ENCODE results near the gene ZXDC.

Gene ZXDC

GRCh38 chr3:126413693-126414080 lies 62.0 kb downstream of the ZXDC start:
- no peak for DNase-seq

DNA sequence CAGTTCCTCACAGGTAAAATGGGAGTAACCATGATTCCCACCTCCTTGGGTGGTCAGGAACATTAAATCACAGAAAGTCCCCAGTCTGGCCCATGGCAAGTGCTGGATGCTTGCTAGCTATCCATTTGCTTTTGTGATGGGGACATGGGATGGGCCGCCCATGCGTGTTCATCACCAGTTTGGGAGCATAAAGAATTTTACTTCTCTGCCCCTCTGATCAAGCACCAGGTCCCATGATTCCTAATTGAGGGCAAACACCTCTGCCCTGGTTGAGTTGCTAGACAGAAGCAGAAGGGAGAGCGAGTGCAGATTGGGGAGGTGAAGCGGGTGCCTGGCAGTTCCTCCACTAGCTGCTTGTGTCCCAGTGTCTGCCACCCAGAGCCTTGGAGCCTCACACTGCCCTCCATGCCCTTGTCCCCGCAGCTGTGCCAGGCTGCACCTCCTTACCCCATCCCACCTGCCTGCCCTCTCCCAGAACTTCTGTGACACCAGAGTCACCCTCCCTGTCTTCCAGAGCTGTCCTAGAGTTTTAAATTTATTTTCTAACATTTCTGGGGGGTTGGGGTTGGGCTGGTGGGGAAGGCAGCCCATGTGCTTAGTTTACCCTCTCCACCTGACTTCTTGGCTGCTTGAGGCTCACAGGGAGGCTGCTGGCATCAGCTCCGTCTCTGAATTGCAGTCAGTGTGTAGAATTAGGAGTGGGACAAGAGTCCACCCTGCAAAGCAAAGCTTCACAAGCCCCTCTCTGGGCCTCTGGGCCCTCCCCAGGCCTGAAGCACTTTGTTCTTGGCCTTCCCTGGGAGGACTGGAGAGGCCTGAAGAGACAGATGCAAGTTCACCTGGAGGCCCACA lies 62.6 kb downstream of the ZXDC start:
- no peak for DNase-seq

DNA sequence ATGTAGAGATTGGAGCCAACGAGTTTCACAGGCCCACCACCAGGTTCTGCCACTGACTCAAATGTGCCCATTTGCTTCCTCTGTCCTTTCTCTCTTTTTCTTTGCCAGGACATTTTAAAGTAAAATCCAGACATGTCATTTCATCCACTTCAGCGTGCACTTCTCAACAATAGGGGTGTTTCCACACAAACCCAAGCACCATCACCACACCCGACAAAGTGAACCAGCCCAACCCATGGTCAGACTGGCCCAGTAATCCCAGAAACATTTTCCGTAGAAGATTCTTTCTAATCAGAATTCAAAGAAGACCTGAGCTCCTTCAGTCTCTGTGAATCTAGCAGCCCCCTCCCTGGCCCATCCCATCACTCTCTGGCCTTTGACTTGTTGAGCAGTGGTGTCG lies 67.6 kb downstream of the ZXDC start:
- DNase-seq: no peak

- DNase-seq: no peak
Observed at GRCh38 chr3:126407412-126408044, 68.2 kb downstream of the ZXDC start.

- DNase-seq: no peak
Observed at GRCh38 chr3:126406389-126407296, 69.0 kb downstream of the ZXDC start.

DNA sequence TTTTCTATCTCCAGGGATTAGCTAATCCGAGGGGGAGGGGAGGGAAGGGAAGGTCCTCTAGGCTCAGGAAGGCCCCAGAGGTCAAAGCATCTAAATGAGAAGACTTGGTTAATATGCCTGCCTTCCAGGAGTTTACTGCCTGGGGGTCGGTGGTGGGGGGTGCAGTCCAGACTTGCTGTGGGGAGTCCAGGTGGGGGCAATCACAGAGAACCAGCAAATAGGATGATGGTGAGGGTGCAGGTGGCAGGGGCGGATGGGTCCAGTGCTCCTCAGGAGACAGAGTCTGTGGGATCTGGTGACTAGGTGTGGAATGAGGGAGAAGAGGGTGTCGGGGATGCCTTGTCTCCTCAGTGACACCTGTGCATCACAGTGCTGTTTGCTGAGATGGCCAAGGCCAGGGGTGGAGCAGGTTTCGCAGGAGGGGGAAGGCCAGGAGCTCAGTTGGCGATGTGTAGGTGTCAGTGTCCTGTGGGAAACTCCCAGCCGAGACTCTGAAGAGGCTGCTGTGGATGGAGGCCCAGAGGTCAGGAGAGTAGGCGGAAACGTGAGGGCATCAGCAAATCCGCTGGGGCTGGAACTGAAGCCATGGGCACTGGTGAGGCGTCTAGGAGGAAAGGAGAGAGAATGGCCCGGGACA lies 72.9 kb downstream of the ZXDC start:
- DNase-seq: no peak

- DNase-seq: no peak
Observed at GRCh38 chr3:126402178-126402577, 73.5 kb downstream of the ZXDC start.

- DNase-seq: no peak
Observed at GRCh38 chr3:126401611-126402160, 74.0 kb downstream of the ZXDC start.

DNA sequence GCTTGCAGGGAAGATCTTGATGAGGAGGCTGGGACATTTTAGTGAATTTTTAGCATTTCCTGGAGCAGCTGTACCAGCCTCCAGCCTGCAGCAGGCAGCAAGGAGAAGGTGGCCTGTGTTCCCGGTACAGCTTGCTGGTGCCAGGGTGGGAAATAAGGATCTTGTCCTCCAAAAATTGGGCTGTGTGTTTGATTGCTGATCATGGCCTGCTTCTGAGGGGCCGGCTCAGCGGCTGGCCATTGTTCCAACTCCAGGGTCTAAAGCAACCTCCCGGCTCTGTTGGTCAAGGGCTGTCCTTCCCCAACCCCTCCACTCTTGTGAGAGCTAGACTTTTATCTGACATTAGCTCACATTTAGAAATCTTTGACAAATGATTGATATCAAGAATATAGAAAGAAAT lies 75.9 kb downstream of the ZXDC start:
- DNase-seq: no peak

- peak in 1 of 2 donors; percentile 8 for DNase-seq
Observed at GRCh38 chr3:126399351-126399735, 76.3 kb downstream of the ZXDC start.

DNA sequence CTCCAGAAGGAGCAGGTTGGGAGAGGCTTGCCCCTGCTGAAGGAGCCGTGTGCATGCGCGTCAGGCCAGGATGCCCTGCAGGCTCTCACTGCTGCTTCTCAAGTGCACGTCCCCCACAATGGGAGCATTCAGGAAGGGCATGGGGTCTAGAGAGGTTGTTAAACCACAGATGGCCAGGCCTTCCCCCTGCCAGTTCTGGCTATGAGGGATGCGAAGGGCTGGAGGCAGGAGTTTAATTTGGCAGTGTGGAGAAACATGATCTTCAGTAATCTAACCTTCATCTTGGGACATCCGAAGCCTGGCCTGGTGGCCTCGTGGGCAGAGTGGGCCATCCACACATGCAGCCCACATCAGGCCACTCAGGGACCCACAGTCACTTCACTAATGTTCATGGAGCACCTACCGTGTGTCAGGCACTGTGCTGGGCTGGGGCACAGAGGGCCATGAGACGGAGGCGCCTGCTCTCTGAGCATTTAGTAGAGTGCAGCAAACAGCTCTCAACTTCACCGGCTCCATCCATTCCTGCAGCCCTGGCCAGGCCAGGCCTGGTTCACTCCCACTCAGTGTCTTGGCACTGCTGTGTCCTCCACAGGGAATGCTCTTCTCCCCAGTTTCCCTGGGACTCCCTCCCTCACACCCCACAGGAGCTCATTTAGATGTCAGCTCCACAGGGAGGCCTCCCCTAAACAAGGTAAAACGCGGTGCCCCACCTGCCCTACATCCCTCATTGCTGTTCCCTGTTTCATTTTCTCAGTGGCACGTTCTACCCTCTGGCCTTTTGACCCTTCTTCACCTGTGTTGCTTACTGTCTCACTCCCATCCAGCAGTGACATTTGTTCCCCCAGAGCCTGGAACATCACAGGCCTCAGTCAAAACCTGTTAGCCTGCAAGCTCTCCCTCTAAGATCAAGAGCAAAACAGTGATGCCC lies 77.0 kb downstream of the ZXDC start:
- no peak for DNase-seq

- no peak for DNase-seq
Observed at GRCh38 chr3:126397610-126398422, 77.9 kb downstream of the ZXDC start.

- DNase-seq: no peak
Observed at GRCh38 chr3:126396536-126396935, 79.2 kb downstream of the ZXDC start.

DNA sequence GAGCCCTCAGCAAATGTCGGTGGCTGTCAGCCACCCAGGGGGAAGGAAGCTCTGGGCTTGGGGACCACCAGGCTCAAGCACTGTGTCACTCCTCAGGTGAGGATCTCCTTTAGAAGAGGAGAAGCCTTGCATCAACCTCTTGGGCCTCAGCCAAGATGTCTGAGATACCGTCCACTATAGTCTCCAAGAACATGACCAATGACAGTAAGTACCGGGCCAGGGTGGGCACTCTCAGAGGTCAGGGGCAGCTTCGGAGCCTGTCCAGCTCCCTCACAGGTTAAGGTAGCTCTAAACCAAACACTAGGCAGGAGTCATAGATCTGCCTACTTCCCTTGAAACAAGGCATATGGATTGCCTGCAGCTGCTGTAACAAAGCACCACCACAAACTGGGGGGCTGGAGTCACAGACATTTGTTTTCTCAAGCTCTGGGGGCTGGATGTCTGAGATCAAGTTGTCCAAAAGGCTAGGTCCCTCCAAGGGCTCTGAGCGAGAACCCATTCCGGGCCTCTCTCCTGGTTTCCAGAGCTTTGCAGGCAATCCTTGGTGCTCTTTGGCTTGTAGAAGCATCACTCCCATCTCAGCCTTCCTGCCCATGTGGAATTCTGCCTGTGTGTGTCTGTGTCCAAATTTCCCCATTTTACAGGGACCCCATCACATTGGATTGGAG lies 79.7 kb downstream of the ZXDC start:
- no peak for DNase-seq

DNA sequence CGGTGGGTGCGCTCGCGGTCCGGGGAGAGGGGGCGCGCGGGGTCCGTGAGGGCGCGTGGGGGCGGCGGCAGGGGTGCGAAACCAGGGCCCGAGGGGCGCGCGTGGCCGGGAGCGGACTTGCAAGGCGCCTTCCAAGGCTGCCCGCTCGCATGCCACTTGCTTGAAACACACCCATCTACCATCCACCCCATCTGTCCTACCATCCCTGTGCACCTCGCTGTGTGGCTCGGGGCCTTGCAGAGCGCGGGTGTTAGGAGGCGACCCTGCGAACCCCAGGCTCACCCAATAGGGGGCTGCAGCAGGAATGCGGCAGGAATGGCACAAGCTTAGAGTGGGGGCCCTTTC lies 80.7 kb downstream of the ZXDC start:
- no peak for DNase-seq

- DNase-seq: no peak
Observed at GRCh38 chr3:126394179-126394976, 81.3 kb downstream of the ZXDC start, which contains the start of gene CFAP100. Gene CFAP100, plus strand, starts transcription at chr3:126394909. Its CDS starts 1,092 bp downstream, at chr3:126396001.

DNA sequence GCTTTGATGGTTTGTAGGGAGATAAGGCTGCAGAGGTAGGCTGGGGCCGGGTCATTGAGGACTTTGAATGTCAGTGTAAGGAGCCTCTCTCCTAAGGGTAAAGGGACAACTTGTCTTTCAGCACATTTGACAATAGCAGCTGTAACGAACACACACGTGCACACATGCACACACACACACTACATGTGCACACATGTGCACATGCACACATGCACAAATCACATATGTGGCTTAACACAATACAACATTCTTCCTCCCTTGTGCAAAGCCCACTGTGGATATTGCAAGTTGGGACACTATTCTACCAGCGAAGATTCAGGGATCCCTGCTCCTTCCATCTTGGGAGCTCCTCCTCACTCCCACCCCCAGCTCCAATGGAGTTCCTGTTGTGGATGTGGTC lies 82.1 kb downstream of the ZXDC start:
- DNase-seq: no peak

GRCh38 chr3:126392246-126392645 lies 83.4 kb downstream of the ZXDC start:
- DNase-seq: no peak

GRCh38 chr3:126391631-126392030 lies 84.1 kb downstream of the ZXDC start:
- DNase-seq: no peak

All from bone marrow (tissue), 2 donors.